Erythroblast (primary cell): ENCODE measurements around the gene COL5A1.
A peak's percentile ranks its signal among the peaks of the same experiment; 100 is the strongest.

Experiments
- DNase-seq, 2 experiments: peaks; one replicate each; lab custom pipeline; 2025; lab: John Stamatoyannopoulos, UW
- GATA1 ChIP-seq: IDR thresholded peaks from 2 replicates; pipeline ENCODE4 v1.6.1; 2011; ENCODE audit warnings: low read depth, mild to moderate bottlenecking, control low read depth, low read length, moderate library complexity
- POLR2A ChIP-seq: IDR thresholded peaks from 2 replicates; pipeline ENCODE4 v1.6.1; 2011; ENCODE audit warnings: mild to moderate bottlenecking, low read length

COL5A1 gene

DNA sequence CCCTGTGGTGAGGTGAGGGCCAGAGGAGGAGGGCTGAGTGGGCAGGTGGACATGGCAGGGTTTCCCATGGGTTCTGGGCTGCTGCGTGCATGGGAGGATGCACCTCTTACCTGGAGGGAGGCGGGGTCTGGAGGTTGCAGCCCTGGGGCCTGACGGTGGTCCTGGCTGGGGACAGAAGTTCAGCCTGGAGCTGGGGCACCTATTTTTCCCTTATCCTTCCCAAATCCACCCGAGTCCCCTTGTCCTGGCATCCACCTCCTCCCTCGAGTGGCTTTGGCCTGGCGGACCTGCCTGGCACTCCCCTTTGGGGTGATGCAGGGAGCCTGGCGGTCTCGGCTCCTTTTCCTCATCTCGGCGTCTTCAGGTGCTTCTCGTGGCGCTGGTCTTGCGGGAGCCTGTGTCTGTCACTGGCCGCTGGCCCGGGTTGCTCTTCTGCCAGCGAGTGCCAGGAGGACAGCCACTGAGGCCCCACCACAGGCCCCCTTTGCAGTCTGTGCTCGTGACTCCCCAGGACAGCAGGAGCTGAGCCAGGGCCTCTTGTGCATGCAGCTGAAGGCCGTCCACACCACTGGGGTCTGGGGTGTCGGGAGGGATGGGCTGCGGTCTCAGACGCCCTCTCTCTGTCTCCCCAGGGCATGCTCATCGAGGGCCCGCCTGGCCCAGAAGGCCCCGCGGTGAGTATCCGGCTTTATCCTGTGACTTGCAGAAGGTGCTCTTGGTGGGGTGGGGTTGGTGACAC is 96.4 kb downstream of the COL5A1 start:
- no peak for DNase-seq
- TF ChIP-seq GATA1 = no peak
- no peak for TF ChIP-seq POLR2A

DNA sequence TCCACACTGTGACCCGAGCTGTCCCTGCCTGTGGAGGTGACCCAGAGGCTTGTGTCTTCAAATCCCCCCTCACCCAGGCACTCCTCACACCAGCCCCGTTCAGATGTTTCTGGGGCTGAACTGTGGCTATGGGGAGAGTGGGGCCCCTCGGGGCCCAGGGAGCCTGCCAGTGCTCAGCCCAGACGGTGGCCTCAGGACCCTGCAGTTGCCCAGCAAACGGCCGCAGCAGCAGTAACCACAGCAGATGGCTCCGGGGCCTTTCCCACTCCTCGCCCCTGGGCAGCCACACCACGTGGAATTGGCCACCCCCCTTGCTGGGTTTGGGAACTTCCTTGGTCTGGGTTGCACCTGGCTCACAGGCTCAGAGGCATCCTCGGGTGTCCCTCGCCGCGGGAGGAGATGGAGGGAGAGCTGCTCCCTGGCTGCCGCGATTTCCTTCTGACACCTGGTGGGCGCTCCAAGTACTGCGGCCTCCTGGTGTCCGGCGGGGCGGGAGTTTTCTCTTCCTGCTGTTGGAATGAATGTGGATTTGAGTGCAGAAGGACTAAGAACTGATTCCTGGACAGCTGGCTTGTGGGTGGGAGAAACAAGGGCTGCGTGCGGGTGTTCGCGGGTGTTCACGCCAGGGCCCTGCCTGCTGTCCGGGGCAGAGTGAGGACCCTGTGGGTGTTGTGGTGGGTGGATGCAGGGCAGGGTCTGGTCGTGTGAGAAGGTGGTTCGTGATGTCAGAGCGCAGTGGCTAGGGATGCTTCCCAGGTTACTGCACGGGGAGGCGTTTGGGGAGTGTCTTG is 97.5 kb downstream of the COL5A1 start:
- DNase-seq = peak in 1 of 2 experiments; percentile 30
- no peak for TF ChIP-seq GATA1
- no peak for TF ChIP-seq POLR2A

- no peak for DNase-seq
- TF ChIP-seq GATA1 (no peak), POLR2A (no peak)
Measured at GRCh38 chr9:134739660-134739968, 98.0 kb downstream of the COL5A1 start.

DNA sequence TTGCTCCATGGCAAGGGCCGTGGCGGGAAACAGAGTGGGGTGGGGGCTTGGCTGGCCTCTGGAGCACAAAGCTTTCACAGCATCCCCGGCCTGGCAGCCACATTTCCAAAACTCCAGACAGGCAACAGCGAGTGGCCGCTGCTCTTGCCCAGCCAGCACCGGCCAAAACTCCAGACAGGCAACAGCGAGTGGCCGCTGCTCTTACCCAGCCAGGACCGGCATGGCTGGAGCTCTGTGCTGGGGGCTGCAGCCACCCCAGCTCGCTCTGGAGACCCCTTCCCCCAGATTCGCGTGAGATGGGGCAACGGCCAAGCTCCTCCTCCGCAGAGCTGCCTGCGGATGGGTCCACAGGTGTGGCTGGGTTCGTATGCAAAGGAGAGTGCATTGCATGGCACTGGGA is 98.5 kb downstream of the COL5A1 start:
- TF ChIP-seq POLR2A = no peak
- no peak for DNase-seq

DNA sequence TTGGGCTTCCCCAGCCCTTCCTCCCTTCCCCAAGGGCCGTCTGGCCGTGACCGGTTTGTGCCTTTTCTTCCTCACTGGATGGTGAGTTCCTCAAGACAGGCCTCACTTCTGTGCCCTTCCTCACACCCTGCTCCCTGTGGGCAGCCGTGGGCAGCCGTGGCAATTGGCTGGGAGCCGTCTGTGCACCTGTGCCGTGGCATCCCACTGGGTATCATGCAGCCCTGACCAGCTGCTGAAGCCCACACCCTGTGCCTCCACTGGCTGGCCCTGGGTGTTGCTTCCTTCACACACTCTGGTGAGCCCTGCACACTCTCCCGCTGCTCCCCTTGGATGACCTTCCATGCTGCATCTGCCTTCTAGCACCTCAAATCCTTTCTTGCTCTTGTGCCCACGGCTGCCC is 100.2 kb downstream of the COL5A1 start:
- TF ChIP-seq POLR2A (no peak), GATA1 (no peak)
- DNase-seq = no peak

GRCh38 chr9:134742822-134743535 is 101.4 kb downstream of the COL5A1 start:
- no peak for DNase-seq
- TF ChIP-seq POLR2A = no peak
- no peak for TF ChIP-seq GATA1

GRCh38 chr9:134743853-134744252 is 102.2 kb downstream of the COL5A1 start:
- DNase-seq = no peak
- TF ChIP-seq POLR2A (no peak), GATA1 (no peak)

DNA sequence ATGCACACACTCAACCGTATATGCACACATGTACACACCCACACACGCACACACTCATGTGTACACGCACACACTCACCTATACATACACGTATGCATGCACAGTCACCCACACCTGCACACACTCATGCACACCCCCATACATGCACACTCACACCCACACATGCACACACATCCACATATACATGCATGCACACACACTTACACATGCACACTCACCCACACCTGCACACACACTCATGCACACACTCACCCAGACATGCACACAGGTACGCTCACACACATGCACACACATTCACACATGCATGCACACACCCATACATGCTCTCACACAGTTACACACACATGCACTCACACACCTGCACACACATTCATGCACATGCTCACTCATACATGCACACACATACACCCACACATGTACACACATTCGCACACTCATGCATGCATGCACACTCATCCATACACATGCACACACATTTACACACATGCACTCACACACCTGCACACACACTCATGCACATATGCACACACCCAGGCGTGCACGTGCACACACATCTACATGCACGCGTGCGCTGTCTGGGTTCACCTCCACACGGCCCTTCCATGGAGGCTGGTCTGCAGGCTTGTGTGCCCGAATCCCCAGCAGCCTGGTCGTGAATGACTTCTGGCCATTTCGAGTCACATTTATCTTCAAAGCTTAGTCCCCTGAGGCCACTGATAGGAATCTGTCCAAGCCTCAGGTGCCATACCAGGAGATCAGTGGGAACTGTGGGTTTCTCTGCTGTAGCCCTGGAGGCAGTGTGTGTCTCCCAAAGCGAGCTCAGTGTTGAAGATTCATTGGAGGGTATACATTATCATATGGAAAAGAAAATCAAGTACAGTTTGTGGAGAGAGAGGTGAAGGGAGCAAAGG is 103.0 kb downstream of the COL5A1 start:
- no peak for DNase-seq
- TF ChIP-seq POLR2A = no peak
- TF ChIP-seq GATA1 = no peak

- peak in 1 of 2 experiments; percentile 11 for DNase-seq
- TF ChIP-seq POLR2A (no peak), GATA1 (no peak)
Measured at GRCh38 chr9:134747951-134748489, 106.4 kb downstream of the COL5A1 start.

DNA sequence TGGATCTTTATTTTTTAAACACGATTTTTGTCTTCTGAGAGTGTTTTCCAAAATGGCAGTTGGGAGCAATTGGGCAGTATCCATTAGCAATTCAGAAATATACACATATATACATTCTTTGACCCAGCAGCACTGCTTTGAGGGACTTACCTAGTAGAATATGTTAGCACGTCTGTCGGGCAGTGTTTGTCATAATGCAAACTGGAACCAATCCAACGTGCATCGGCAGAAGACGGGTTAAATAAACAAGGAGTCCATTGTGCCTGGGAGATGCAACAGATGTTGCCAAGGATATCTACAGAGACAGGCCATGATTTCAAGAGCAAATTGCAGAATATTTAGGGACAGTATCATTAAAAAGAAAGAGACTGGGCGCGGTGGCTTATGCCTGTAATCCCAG is 107.0 kb downstream of the COL5A1 start:
- DNase-seq = no peak
- TF ChIP-seq GATA1 = no peak
- no peak for TF ChIP-seq POLR2A

- no peak for DNase-seq
Measured at GRCh38 chr9:134750450-134751155, 109.0 kb downstream of the COL5A1 start.

DNA sequence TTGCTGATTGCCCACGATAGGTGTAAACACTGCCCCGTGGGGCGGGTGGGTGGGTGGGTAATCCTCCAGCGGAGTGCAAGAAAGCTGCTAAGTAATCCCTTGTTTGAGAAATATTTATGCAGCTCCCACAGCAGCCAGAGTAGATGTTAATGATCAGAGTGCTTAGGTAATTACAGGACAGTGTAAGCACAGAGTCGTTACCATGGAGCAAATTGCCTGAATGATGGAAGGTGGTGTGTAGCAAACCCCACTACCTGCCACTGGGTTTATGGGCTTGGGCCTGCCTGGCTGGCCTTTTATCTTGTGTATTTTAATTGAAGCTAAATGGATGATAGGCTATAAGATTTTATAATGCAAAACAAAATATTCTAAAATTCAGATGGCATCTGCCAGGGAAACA is 110.0 kb downstream of the COL5A1 start:
- TF ChIP-seq POLR2A (no peak), GATA1 (no peak)
- DNase-seq = no peak

More at GRCh38 chr9:134750450-134751155, 109.0 kb downstream of the COL5A1 start:
- TF ChIP-seq POLR2A (no peak), GATA1 (no peak)
